GM12878 (cell line): ENCODE results near the gene THRAP3. TPM values are rescaled to one million over a fixed set of nuclear protein-coding genes. Genes with fewer than 3 reads are reported as not detected.

ENCODE experiments used
- ATAC-seq: fragments of 200-7000 bp; cut with Tn5 transposase; 3 replicates; pipeline ENCODE4 v1.9.1; 2020; ENCODE audit warnings: mild to moderate bottlenecking, moderate library complexity
- BruUV-seq: library from RNA; stranded (reverse); fragments of 400-500 nt; replicated peaks from 2 replicates; lab custom pipeline; 2021; lab: Mats Ljungman, UMichigan
- CTCF ChIA-PET: fragments of 300-600 bp; sonication (Branson Sonifier 250); formaldehyde crosslinking; extraction: SDS; loops from one replicate; lab custom pipeline; 2021; ENCODE audit warnings: inconsistent platforms; lab: Yijun Ruan, JAX
- POLR2A ChIA-PET: fragments of 350-600 bp; formaldehyde crosslinking; extraction: SDS; loops from one replicate; lab custom pipeline; 2021; ENCODE audit warnings: inconsistent platforms; lab: Charles Lee
- RAD21 ChIA-PET: fragments of 300-600 bp; sonication (Branson Sonifier 250); formaldehyde crosslinking; loops from one replicate; lab custom pipeline; 2023; ENCODE audit warnings: antibody characterized with exemption; ENCODE audit not compliant: unreplicated experiment; lab: Charles Lee
- SMC1A ChIA-PET: fragments of 300-600 bp; sonication (Branson Sonifier 250); formaldehyde crosslinking; loops from one replicate; lab custom pipeline; 2023; ENCODE audit not compliant: unreplicated experiment, uncharacterized antibody; lab: Charles Lee
- DNase-seq: peaks from one replicate; pipeline ENCODE4 v3.0.0-alpha.2; 2011; ENCODE audit warnings: low read depth, low spot score
- FAIRE-seq: peaks from 3 replicates; lab custom pipeline; 2011; peaks lifted over from hg19 to GRCh38; lab: Jason Lieb, UNC
- H2AFZ ChIP-seq: 2 replicates; pipeline ENCODE4 v1.6.0; 2011; ENCODE audit warnings: low read depth, low read length, control low read depth; ENCODE audit not compliant: control insufficient read depth
- H3K27ac ChIP-seq: 2 replicates; pipeline ENCODE4 v1.5.1; 2011; ENCODE audit warnings: control low read depth; ENCODE audit not compliant: control insufficient read depth, insufficient read depth
- H3K27me3 ChIP-seq, 2 experiments: replicated peaks in 1 of 2; 2 replicates each; pipeline versions ENCODE4 v1.6.0 to v1.6.1; 2011; ENCODE audit warnings: low read length in 1 of 2; ENCODE audit not compliant: control insufficient read depth in 2 of 2, insufficient read depth in 2 of 2
- H3K36me3 ChIP-seq, 2 experiments: 2 replicates each; pipeline ENCODE4 v1.5.1; 2011; ENCODE audit warnings: low read length in 1 of 2; ENCODE audit not compliant: control insufficient read depth in 2 of 2, insufficient read depth in 2 of 2
- H3K4me1 ChIP-seq: 2 replicates; pipeline ENCODE4 v1.6.1; 2011; ENCODE audit warnings: mild to moderate bottlenecking, low read length, moderate library complexity, mixed read lengths; ENCODE audit not compliant: control insufficient read depth, insufficient read depth
- H3K4me2 ChIP-seq: 2 replicates; pipeline ENCODE4 v1.6.0; 2011; ENCODE audit warnings: control low read depth; ENCODE audit not compliant: control insufficient read depth, insufficient read depth
- H3K4me3 ChIP-seq: fragments of 200-600 bp; sonication (generic); 2 replicates; pipeline ENCODE4 v1.5.1; 2016
- H3K79me2 ChIP-seq: 2 replicates; pipeline ENCODE4 v1.6.0; 2011; ENCODE audit warnings: low read length; ENCODE audit not compliant: control insufficient read depth, insufficient read depth
- H3K9ac ChIP-seq: 2 replicates; pipeline ENCODE4 v1.8.0; 2011; ENCODE audit warnings: low read length, control low read depth, mixed read lengths; ENCODE audit not compliant: control insufficient read depth, insufficient read depth
- H3K9me3 ChIP-seq: replicated peaks from 3 replicates; pipeline ENCODE4 v1.5.1; 2011; ENCODE audit warnings: mild to moderate bottlenecking, low read length; ENCODE audit not compliant: control insufficient read depth, insufficient read depth
- H4K20me1 ChIP-seq: 2 replicates; pipeline ENCODE4 v1.6.0; 2011; ENCODE audit not compliant: control insufficient read depth, insufficient read depth
- ESRRA ChIP-seq: IDR thresholded peaks from 2 replicates; pipeline ENCODE4 v1.6.1; 2012; ENCODE audit warnings: mild to moderate bottlenecking, low read length, improper control_type of control experiment
- IKZF2 ChIP-seq, 2 experiments: fragments of 450-650 bp; IDR thresholded peaks; 2 replicates each; pipeline ENCODE4 v1.6.1; 2017; ENCODE audit warnings: mild to moderate bottlenecking in 2 of 2, moderate library complexity in 2 of 2
- IRF4 ChIP-seq: IDR thresholded peaks from 2 replicates; pipeline ENCODE4 v1.6.1; 2011; ENCODE audit warnings: low read depth, low read length
- NFIC ChIP-seq: IDR thresholded peaks from 2 replicates; pipeline ENCODE4 v1.6.1; 2012; ENCODE audit warnings: low read depth, mild to moderate bottlenecking, inconsistent platforms, low read length, moderate library complexity
- PAX5 ChIP-seq: IDR thresholded peaks from 2 replicates; pipeline ENCODE4 v1.6.1; 2011; ENCODE audit warnings: low read depth, low read length, borderline replicate concordance
- SIX5 ChIP-seq: IDR thresholded peaks from 2 replicates; pipeline ENCODE4 v1.6.1; 2011; ENCODE audit warnings: mild to moderate bottlenecking, low read depth, low read length, moderate library complexity; ENCODE audit not compliant: severe bottlenecking
- SP1 ChIP-seq: IDR thresholded peaks from one replicate; pipeline ENCODE4 v1.6.1; 2011; ENCODE audit warnings: low read depth, low read length
- YY1 ChIP-seq: IDR thresholded peaks from 2 replicates; pipeline ENCODE4 v1.6.1; 2011; ENCODE audit warnings: low read depth, mild to moderate bottlenecking, low read length
- WGBS: methylation state at CpG from one replicate; pipeline ENCODE4 v1.1.6; 2016; ENCODE audit warnings: low lambda C conversion rate; ENCODE audit not compliant: insufficient replicate concordance, insufficient coverage; ENCODE audit errors: missing lambda C conversion rate; 5-methylcytosine and 5-hydroxymethylcytosine counted together
- in situ Hi-C: fragments of 300-500 bp; cut with MboI; formaldehyde crosslinking; loops from 9 replicates; pipeline ENCODE4 v1.14.3; 2018; ENCODE audit warnings: mixed read lengths
- intact Hi-C: fragments of 100-400 bp; cut with micrococcal nuclease; formaldehyde crosslinking; loops from one replicate; pipeline ENCODE4 v1.14.2; 2022; ENCODE audit not compliant: unreplicated experiment
- polyA plus RNA-seq, 11 experiments: library from polyadenylated mRNA; depleted of rRNA in 4 of 11; unstranded in 6 of 11; stranded (reverse) in 5 of 11; fragments of >200 nt; fragmentation: Nextera tagmentation in 4 of 11; fragmentation: Illumina TruSeq in 1 of 11; extraction: Ambion mirVana in 4 of 11; extraction: Trizol in 1 of 11; gene quantifications; 1 replicate in 1 of 11; 2 replicates in 10 of 11; pipeline versions ENCODE4 v1.2.1 to v1.2.3, GENCODE V29; 2011 to 2016; ENCODE audit warnings: inconsistent platforms in 2 of 11, missing spikeins in 2 of 11, low read depth in 1 of 11
- total RNA-seq, 4 experiments: library from RNA; depleted of rRNA in 3 of 4; stranded (reverse); fragments of >200 nt in 3 of 4; fragmentation: Illumina TruSeq in 1 of 4; extraction: Trizol in 1 of 4; gene quantifications; 2 replicates each; pipeline versions ENCODE4 v1.2.1 to v1.2.3, GENCODE V29; 2013 to 2021
- TF ChIP-seq, protein P1 (sequence below): fragments of 450-650 bp; IDR thresholded peaks from 2 replicates; pipeline ENCODE4 v1.6.1; 2017; ENCODE audit warnings: antibody characterized with exemption, mild to moderate bottlenecking, moderate library complexity
- TF ChIP-seq, protein P2 (sequence below), 3 experiments: IDR thresholded peaks in 2 of 3; conservative IDR thresholded peaks in 1 of 3; 2 replicates each; pipeline ENCODE4 v1.5.1; 2011; ENCODE audit warnings: low read depth in 3 of 3, low read length in 3 of 3, mild to moderate bottlenecking in 3 of 3, control low read depth in 2 of 3, moderate library complexity in 2 of 3, inconsistent platforms in 1 of 3, mixed read lengths in 1 of 3; ENCODE audit not compliant: control insufficient read depth in 2 of 3, insufficient read depth in 1 of 3; ENCODE audit errors: extremely low read depth in 1 of 3

THRAP3 gene
- total and polyA plus RNA-seq, 10 of the 15 experiments (the other 5 are each of a cell fraction or from before 2014, with no cell fraction given) = 76.3 to 173 (median 136) TPM

- Histone ChIP-seq H4K20me1 (no peaks in the 10 kb centered on the region), H2AFZ (no peak overlapping the region), H3K4me3 (no peak overlapping the region), H3K9me3 (no peaks in the 10 kb centered on the region), H3K79me2 (peaks cover 9% of the 10 kb centered on the region), H3K4me1 (peaks cover 26% of the 10 kb centered on the region), H3K9ac (no peak overlapping the region), H3K36me3 (peaks cover 23 to 37% of the 10 kb centered on the region in 2 experiments), H3K27ac (no peak overlapping the region), H3K4me2 (no peak overlapping the region), H3K27me3 (no peaks in the 10 kb centered on the region)
- 66% methylated on average over 5 of the region's 5 CpGs for WGBS
- POLR2A ChIA-PET = interaction anchor here (0.6 to 0.9 kb wide), 3 partner anchors 82 to 151 kb away, joined by 3 to 4 read pairs (median 3); no protein-coding TSS in a partner anchor
- RAD21 ChIA-PET = no interaction called here
- ATAC-seq = no peak
- SMC1A ChIA-PET = no interaction called here
- BruUV-seq = no TSS peak
- DNase-seq = no peak
- FAIRE-seq = no peak
- no peak for TF ChIP-seq SP1
- no peak for TF ChIP-seq ESRRA
- no peak for TF ChIP-seq SIX5
- TF ChIP-seq IKZF2 (IDR thresholded peaks at IDR 0.05) = no peak
- TF ChIP-seq, protein P1, sequence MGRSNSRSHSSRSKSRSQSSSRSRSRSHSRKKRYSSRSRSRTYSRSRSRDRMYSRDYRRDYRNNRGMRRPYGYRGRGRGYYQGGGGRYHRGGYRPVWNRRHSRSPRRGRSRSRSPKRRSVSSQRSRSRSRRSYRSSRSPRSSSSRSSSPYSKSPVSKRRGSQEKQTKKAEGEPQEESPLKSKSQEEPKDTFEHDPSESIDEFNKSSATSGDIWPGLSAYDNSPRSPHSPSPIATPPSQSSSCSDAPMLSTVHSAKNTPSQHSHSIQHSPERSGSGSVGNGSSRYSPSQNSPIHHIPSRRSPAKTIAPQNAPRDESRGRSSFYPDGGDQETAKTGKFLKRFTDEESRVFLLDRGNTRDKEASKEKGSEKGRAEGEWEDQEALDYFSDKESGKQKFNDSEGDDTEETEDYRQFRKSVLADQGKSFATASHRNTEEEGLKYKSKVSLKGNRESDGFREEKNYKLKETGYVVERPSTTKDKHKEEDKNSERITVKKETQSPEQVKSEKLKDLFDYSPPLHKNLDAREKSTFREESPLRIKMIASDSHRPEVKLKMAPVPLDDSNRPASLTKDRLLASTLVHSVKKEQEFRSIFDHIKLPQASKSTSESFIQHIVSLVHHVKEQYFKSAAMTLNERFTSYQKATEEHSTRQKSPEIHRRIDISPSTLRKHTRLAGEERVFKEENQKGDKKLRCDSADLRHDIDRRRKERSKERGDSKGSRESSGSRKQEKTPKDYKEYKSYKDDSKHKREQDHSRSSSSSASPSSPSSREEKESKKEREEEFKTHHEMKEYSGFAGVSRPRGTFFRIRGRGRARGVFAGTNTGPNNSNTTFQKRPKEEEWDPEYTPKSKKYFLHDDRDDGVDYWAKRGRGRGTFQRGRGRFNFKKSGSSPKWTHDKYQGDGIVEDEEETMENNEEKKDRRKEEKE = no peak
- TF ChIP-seq NFIC = no peak
- no peak for TF ChIP-seq IRF4
- no peak for TF ChIP-seq YY1
- TF ChIP-seq PAX5 = no peak
- TF ChIP-seq, protein P2, sequence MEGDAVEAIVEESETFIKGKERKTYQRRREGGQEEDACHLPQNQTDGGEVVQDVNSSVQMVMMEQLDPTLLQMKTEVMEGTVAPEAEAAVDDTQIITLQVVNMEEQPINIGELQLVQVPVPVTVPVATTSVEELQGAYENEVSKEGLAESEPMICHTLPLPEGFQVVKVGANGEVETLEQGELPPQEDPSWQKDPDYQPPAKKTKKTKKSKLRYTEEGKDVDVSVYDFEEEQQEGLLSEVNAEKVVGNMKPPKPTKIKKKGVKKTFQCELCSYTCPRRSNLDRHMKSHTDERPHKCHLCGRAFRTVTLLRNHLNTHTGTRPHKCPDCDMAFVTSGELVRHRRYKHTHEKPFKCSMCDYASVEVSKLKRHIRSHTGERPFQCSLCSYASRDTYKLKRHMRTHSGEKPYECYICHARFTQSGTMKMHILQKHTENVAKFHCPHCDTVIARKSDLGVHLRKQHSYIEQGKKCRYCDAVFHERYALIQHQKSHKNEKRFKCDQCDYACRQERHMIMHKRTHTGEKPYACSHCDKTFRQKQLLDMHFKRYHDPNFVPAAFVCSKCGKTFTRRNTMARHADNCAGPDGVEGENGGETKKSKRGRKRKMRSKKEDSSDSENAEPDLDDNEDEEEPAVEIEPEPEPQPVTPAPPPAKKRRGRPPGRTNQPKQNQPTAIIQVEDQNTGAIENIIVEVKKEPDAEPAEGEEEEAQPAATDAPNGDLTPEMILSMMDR (IDR thresholded peaks at IDR 0.05 in 2 of 3, conservative IDR thresholded peaks at IDR 0.05 in 1 of 3; ENCODE audit: control insufficient read depth in 2 of 3, extremely low read depth in 1 of 3, insufficient read depth in 1 of 3, low read depth in 3 of 3, low read length in 3 of 3) = no peak
- in situ Hi-C loops (no loop called here), intact Hi-C loops (no loop called here)
- CTCF ChIA-PET = interaction anchor here (1.0 to 1.1 kb wide), 2 partner anchors 8 to 18 kb away, joined by 3 to 5 read pairs; no protein-coding TSS in a partner anchor
Measured at GRCh38 chr1:36303244-36303643, 79.0 kb downstream of the THRAP3 start.
